Measurements from ENCODE around the gene CALCOCO2.
A peak's percentile ranks its signal among the peaks of the same experiment; 100 is the strongest.

Gene CALCOCO2

DNA sequence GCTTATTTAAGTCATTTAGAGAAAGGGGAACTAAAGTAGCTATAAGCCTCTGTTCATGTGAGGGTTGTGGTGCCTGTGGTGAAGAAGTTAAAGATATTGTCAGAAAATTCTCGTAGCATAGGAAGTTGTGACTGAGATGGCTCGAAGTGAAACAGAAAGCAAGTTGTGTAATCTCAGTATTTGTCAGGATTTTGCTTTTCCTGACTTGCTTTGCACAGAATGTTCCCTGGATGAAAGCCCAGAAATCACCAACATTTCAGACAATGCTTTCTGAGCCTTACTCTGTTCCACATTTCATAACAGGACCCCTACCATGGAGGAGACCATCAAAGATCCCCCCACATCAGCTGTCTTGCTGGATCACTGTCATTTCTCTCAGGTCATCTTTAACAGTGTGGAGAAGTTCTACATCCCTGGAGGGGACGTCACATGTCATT, 10.6 kb downstream of the CALCOCO2 start:
- Histone ChIP-seq H3K27me3 (ENCODE audit: insufficient read depth, poor library complexity, severe bottlenecking) (no peaks in the 10 kb centered on the region), H3K4me3 (replicated peaks; ENCODE audit: insufficient read depth, low read length) (no peak overlapping the region), H3K27ac (replicated peaks) (no peak overlapping the region)
- peak in 1 of 2 experiments; percentile 74 for DNase-seq (ENCODE audit: low read depth in 1 of 2, low spot score in 1 of 2)
- TF ChIP-seq SPI1 (IDR thresholded peaks at IDR 0.05; ENCODE audit: borderline replicate concordance, low read depth) (peak; percentile 31; the same call in 1 of the 2 replicates), CTCF (IDR thresholded peaks at IDR 0.05; ENCODE audit: insufficient read depth, low read length) (no peak), POLR2AphosphoS5 (IDR thresholded peaks at IDR 0.05; ENCODE audit: low read depth) (no peak), REST (IDR thresholded peaks at IDR 0.05; ENCODE audit: insufficient replicate concordance, low read depth) (no peak), GABPA (IDR thresholded peaks at IDR 0.05; ENCODE audit: low read depth) (no peak)

DNA sequence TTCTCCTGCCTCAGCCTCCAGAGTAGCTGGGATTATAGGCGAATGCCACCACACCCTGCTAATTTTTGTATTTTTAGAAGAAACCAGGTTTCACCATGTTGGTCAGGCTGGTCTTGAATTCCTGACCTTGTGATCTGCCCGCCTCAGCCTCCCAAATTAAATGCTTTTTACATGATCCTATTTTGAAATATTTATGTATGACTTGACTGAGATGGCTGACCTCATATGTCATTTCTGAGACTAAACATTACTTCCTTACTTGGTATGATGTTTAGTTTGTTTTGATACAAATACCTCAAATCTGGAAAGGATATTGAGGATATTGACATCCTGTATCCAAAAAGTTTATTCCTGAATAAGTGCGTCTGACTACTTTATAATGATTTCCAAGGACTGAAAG, 11.9 kb downstream of the CALCOCO2 start:
- DNase-seq (ENCODE audit: low read depth in 1 of 2, low spot score in 1 of 2): no peak
- Histone ChIP-seq H3K27ac (replicated peaks) (no peak overlapping the region), H3K27me3 (ENCODE audit: insufficient read depth, poor library complexity, severe bottlenecking) (no peaks in the 10 kb centered on the region), H3K4me3 (replicated peaks; ENCODE audit: insufficient read depth, low read length) (no peak overlapping the region)
- TF ChIP-seq SPI1 (IDR thresholded peaks at IDR 0.05; ENCODE audit: borderline replicate concordance, low read depth): no peak

DNA sequence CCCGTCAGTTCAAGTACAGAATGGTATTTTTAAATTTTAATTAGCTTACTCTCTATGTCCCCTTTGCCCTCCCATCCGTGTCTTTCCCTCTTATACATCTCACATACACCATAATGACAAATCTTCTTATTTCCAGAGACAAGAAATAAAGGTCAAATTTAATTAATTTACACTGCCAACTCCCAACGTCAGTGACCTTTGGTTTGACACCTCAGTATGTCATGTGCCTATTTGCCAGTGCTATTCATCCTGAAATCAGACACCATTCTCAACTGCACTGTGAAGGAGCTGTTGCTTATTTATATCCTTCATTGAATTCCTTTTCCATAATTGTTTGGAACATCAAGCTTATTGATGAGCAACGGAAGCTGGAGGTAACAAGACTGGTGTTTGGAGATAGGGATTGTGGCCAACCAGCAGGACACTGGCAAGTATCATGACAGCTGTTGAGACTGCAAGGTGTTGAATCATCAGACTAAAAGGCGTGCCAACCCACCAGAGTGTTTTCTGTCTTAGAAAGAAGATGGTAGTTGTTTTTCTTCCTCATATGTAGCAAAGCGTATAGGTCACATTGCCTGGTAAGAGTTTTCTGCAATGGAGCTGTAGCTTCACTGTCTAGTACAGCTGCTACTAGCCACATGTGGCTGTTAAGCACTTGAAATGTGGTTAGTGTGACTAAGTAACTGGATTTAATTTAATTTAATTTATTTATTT, 12.5 kb downstream of the CALCOCO2 start:
- no peaks in the 10 kb centered on the region for H3K27me3 ChIP-seq (ENCODE audit: insufficient read depth, poor library complexity, severe bottlenecking)
- TF ChIP-seq POLR2AphosphoS5 (IDR thresholded peaks at IDR 0.05; ENCODE audit: low read depth): no peak
- TF ChIP-seq REST (IDR thresholded peaks at IDR 0.05; ENCODE audit: insufficient replicate concordance, low read depth): no peak
- TF ChIP-seq SPI1 (IDR thresholded peaks at IDR 0.05; ENCODE audit: borderline replicate concordance, low read depth): no peak
- TF ChIP-seq CTCF (IDR thresholded peaks at IDR 0.05; ENCODE audit: insufficient read depth, low read length): no peak
- no peak for TF ChIP-seq GABPA (IDR thresholded peaks at IDR 0.05; ENCODE audit: low read depth)
- H3K27ac ChIP-seq (replicated peaks): no peak overlapping the region
- no peak overlapping the region for H3K4me3 ChIP-seq (replicated peaks; ENCODE audit: insufficient read depth, low read length)
- DNase-seq (ENCODE audit: low read depth in 1 of 2, low spot score in 1 of 2): no peak

GRCh38 chr17:48850792-48851323, 20.0 kb downstream of the CALCOCO2 start:
- no peaks in the 10 kb centered on the region for H3K27me3 ChIP-seq (ENCODE audit: insufficient read depth, poor library complexity, severe bottlenecking)
- peak overlapping the region; percentile 82 for H3K27ac ChIP-seq (replicated peaks)
- no peak overlapping the region for H3K4me3 ChIP-seq (replicated peaks; ENCODE audit: insufficient read depth, low read length)
- TF ChIP-seq CTCF (IDR thresholded peaks at IDR 0.05; ENCODE audit: insufficient read depth, low read length): no peak
- TF ChIP-seq POLR2AphosphoS5 (IDR thresholded peaks at IDR 0.05; ENCODE audit: low read depth): no peak
- TF ChIP-seq SPI1 (IDR thresholded peaks at IDR 0.05; ENCODE audit: borderline replicate concordance, low read depth): no peak
- no peak for TF ChIP-seq REST (IDR thresholded peaks at IDR 0.05; ENCODE audit: insufficient replicate concordance, low read depth)
- TF ChIP-seq GABPA (IDR thresholded peaks at IDR 0.05; ENCODE audit: low read depth): no peak
- DNase-seq (ENCODE audit: low read depth in 1 of 2, low spot score in 1 of 2): no peak

Data from HL-60 (cell line).